Uterus (tissue), 4 donors: ENCODE data around the gene SSBP3. TPM values are rescaled to one million over a fixed set of nuclear protein-coding genes. Genes with fewer than 3 reads are reported as not detected.

Source experiments
- DNase-seq, 2 donors: peaks; one replicate each; pipeline ENCODE4 v3.0.0-alpha.2; 2019 to 2020
- H3K27ac ChIP-seq, 2 donors: fragments of 200-600 bp; sonication (generic); 1 replicate in 1 of 2; 2 replicates in 1 of 2; pipeline ENCODE4 v1.5.1; 2016 to 2018
- H3K27me3 ChIP-seq, 2 donors: fragments of 200-600 bp; sonication (generic); one replicate each; pipeline ENCODE4 v1.5.1; 2018 to 2019; ENCODE audit warnings: control low read depth in 1 of 2
- H3K36me3 ChIP-seq, 2 donors: fragments of 200-600 bp; sonication (generic); one replicate each; pipeline ENCODE4 v1.5.1; 2019; ENCODE audit warnings: control low read depth in 1 of 2
- H3K4me1 ChIP-seq, 2 donors: fragments of 200-600 bp; sonication (generic); one replicate each; pipeline ENCODE4 v1.5.1; 2018 to 2019; ENCODE audit warnings: control low read depth in 1 of 2
- H3K4me3 ChIP-seq, 2 donors: fragments of 200-600 bp; sonication (generic); 1 replicate in 1 of 2; 2 replicates in 1 of 2; pipeline ENCODE4 v1.5.1; 2018 to 2019; ENCODE audit warnings: mild to moderate bottlenecking in 1 of 2
- H3K9me3 ChIP-seq, 2 donors: fragments of 200-600 bp; sonication (generic); one replicate each; pipeline ENCODE4 v1.5.1; 2019; ENCODE audit warnings: control low read depth in 1 of 2
- CTCF ChIP-seq, 4 experiments: fragments of 200-600 bp in 2 of 4; fragments of 450-650 bp in 2 of 4; sonication (generic) in 2 of 4; IDR thresholded peaks; one replicate each; pipeline ENCODE4 v1.5.1; 2016 to 2019; ENCODE audit warnings: antibody characterized with exemption in 4 of 4, mild to moderate bottlenecking in 2 of 4, moderate library complexity in 1 of 4
- POLR2A ChIP-seq, 2 donors: fragments of 450-650 bp; IDR thresholded peaks; one replicate each; pipeline ENCODE4 v1.6.1; 2016; ENCODE audit warnings: antibody characterized with exemption in 2 of 2, mild to moderate bottlenecking in 1 of 2, moderate library complexity in 1 of 2
- intact Hi-C: fragments of 100-400 bp; cut with DNase I; formaldehyde crosslinking; loops from one replicate; pipeline ENCODE4 v1.15.1; 2023; ENCODE audit warnings: low total_unique reads
- total RNA-seq, 4 donors: library from RNA; depleted of rRNA in 3 of 4; stranded (reverse); fragments of >200 nt in 3 of 4; gene quantifications; one replicate each; pipeline versions ENCODE4 v1.1.0 to v1.2.4, GENCODE V29; 2014 to 2023
- donor health status: DM: yes; HTN: yes; CAD: no.

The SSBP3 gene
- total RNA-seq, 4 donors from 2014 or later: 19.7 to 125 (median 31.4) TPM

GRCh38 chr1:54277451-54278341 lies 128.5 kb downstream of the SSBP3 start:
- TF ChIP-seq POLR2A (IDR thresholded peaks at IDR 0.05): peak in 1 of 2 donors; percentile 41
- TF ChIP-seq CTCF (IDR thresholded peaks at IDR 0.05): no peak
- no peaks in the 10 kb centered on the region for H3K36me3 ChIP-seq
- no peaks in the 10 kb centered on the region for H3K27me3 ChIP-seq
- H3K9me3 ChIP-seq: no peaks in the 10 kb centered on the region
- peak overlapping the region; percentile 85 to 95 for H3K27ac ChIP-seq
- peaks cover 45 to 50% of the 10 kb centered on the region in 2 donors for H3K4me1 ChIP-seq
- no peak overlapping the region for H3K4me3 ChIP-seq
- intact Hi-C loops: loop anchor here (10.0 kb wide), 1 partner anchor 47 kb away; no protein-coding TSS in a partner anchor
- peak in 1 of 2 donors; percentile 69 for DNase-seq

GRCh38 chr1:54276617-54277450 lies 129.4 kb downstream of the SSBP3 start:
- intact Hi-C loops: loop anchor here (10.0 kb wide), 1 partner anchor 48 kb away; no protein-coding TSS in a partner anchor
- TF ChIP-seq CTCF (IDR thresholded peaks at IDR 0.05): no peak
- no peak for DNase-seq
- Histone ChIP-seq H3K4me3 (no peak overlapping the region), H3K9me3 (no peaks in the 10 kb centered on the region), H3K4me1 (peaks cover 45 to 50% of the 10 kb centered on the region in 2 donors), H3K36me3 (no peaks in the 10 kb centered on the region), H3K27me3 (no peaks in the 10 kb centered on the region), H3K27ac (peak overlapping the region; percentile 85 to 95)

- peaks cover 45 to 50% of the 10 kb centered on the region in 2 donors for H3K4me1 ChIP-seq
- DNase-seq: peak; percentile 80 to 82
- intact Hi-C loops: loop anchor here (10.0 kb wide), 1 partner anchor 49 kb away; no protein-coding TSS in a partner anchor
- no peaks in the 10 kb centered on the region for H3K9me3 ChIP-seq
- H3K27ac ChIP-seq: peak overlapping the region; percentile 85 to 95
- no peaks in the 10 kb centered on the region for H3K36me3 ChIP-seq
- no peaks in the 10 kb centered on the region for H3K27me3 ChIP-seq
- H3K4me3 ChIP-seq: no peak overlapping the region
- TF ChIP-seq CTCF (IDR thresholded peaks at IDR 0.05): peak; percentile 15 to 50 (median 33)
- TF ChIP-seq POLR2A (IDR thresholded peaks at IDR 0.05): no peak
These were observed 130.8 kb downstream of the SSBP3 start for GRCh38 chr1:54275349-54275748.

GRCh38 chr1:54274881-54275280 lies 131.3 kb downstream of the SSBP3 start:
- Histone ChIP-seq H3K4me1 (peaks cover 45 to 50% of the 10 kb centered on the region in 2 donors), H3K4me3 (no peak overlapping the region)
- no peak for TF ChIP-seq POLR2A (IDR thresholded peaks at IDR 0.05)
- no peak for TF ChIP-seq CTCF (IDR thresholded peaks at IDR 0.05)

More at GRCh38 chr1:54274881-54275280, 131.3 kb downstream of the SSBP3 start:
- peak overlapping the region; percentile 85 to 95 for H3K27ac ChIP-seq
- no peaks in the 10 kb centered on the region for H3K27me3 ChIP-seq
- no peaks in the 10 kb centered on the region for H3K9me3 ChIP-seq
- intact Hi-C loops: loop anchor here (5.0 to 10.0 kb wide), 3 partner anchors 50 to 212 kb away; partner anchors contain the start of gene SSBP3
- no peak for DNase-seq
- H3K36me3 ChIP-seq: no peaks in the 10 kb centered on the region
